Measurements from ENCODE around the gene ALDH1L1.

The ALDH1L1 gene

GRCh38 chr3:126113733-126114442, 66.5 kb downstream of the ALDH1L1 start:
- CTCF ChIA-PET: interaction anchor here (0.7 to 0.8 kb wide), 2 partner anchors 235 to 289 kb away, joined by 3 read pairs; no protein-coding TSS in a partner anchor
- H3K4me3 ChIP-seq (ENCODE audit: low read depth, low read length): no peak overlapping the region
- no peaks in the 10 kb centered on the region for H3K36me3 ChIP-seq (ENCODE audit: control insufficient read depth in 2 of 2, insufficient read depth in 1 of 2, low read length in 2 of 2)
- POLR2A ChIA-PET: no interaction called here
- no peak overlapping the region for H3K27ac ChIP-seq (ENCODE audit: extremely low read depth, low read depth, low read length)
- no peaks in the 10 kb centered on the region for H3K9me3 ChIP-seq (ENCODE audit: control insufficient read depth, insufficient read depth, low read depth, low read length)
- no peaks in the 10 kb centered on the region for H3K4me1 ChIP-seq (ENCODE audit: control insufficient read depth, insufficient read depth, low read length)
- TF ChIP-seq ZBTB44 (tag by site-specific recombination; IDR thresholded peaks at IDR 0.05) (no peak), SCRT2 (tag by site-specific recombination; IDR thresholded peaks at IDR 0.05) (peak; percentile 50)

- Histone ChIP-seq H3K9me3 (ENCODE audit: control insufficient read depth, insufficient read depth, low read depth, low read length) (no peaks in the 10 kb centered on the region), H3K36me3 (ENCODE audit: control insufficient read depth in 2 of 2, insufficient read depth in 1 of 2, low read length in 2 of 2) (no peaks in the 10 kb centered on the region), H3K27ac (ENCODE audit: extremely low read depth, low read depth, low read length) (no peak overlapping the region), H3K4me1 (ENCODE audit: control insufficient read depth, insufficient read depth, low read length) (no peaks in the 10 kb centered on the region), H3K4me3 (ENCODE audit: low read depth, low read length) (no peak overlapping the region)
- peak; percentile 9; the same call in 1 of the 2 replicates for TF ChIP-seq EGR2 (tag by site-specific recombination; IDR thresholded peaks at IDR 0.05; ENCODE audit: low read depth)
- TF ChIP-seq KLF1 (tag by site-specific recombination; IDR thresholded peaks at IDR 0.05): peak; percentile 58
- TF ChIP-seq SCRT2 (tag by site-specific recombination; IDR thresholded peaks at IDR 0.05): no peak
- ChIA-PET CTCF (no interaction called here), POLR2A (no interaction called here)
Observed at GRCh38 chr3:126113238-126113555, 67.2 kb downstream of the ALDH1L1 start.

- Histone ChIP-seq H3K4me1 (ENCODE audit: control insufficient read depth, insufficient read depth, low read length) (no peaks in the 10 kb centered on the region), H3K4me3 (ENCODE audit: low read depth, low read length) (no peak overlapping the region), H3K27ac (ENCODE audit: extremely low read depth, low read depth, low read length) (no peak overlapping the region), H3K9me3 (ENCODE audit: control insufficient read depth, insufficient read depth, low read depth, low read length) (no peaks in the 10 kb centered on the region), H3K36me3 (ENCODE audit: control insufficient read depth in 2 of 2, insufficient read depth in 1 of 2, low read length in 2 of 2) (no peaks in the 10 kb centered on the region)
- ChIA-PET CTCF (no interaction called here), POLR2A (no interaction called here)
- TF ChIP-seq EGR2 (tag by site-specific recombination; IDR thresholded peaks at IDR 0.05; ENCODE audit: low read depth) (peak; percentile 46), ZFHX2 (tag by site-specific recombination; conservative IDR thresholded peaks at IDR 0.05) (peak; percentile 52), ZNF529 (tag by site-specific recombination; IDR thresholded peaks at IDR 0.05; ENCODE audit: insufficient replicate concordance) (no peak)
Observed at GRCh38 chr3:126112531-126113237, 67.7 kb downstream of the ALDH1L1 start.

GRCh38 chr3:126111566-126112475, 68.6 kb downstream of the ALDH1L1 start:
- Histone ChIP-seq H3K36me3 (ENCODE audit: control insufficient read depth in 2 of 2, insufficient read depth in 1 of 2, low read length in 2 of 2) (no peaks in the 10 kb centered on the region), H3K4me3 (ENCODE audit: low read depth, low read length) (no peak overlapping the region), H3K27ac (ENCODE audit: extremely low read depth, low read depth, low read length) (no peak overlapping the region), H3K4me1 (ENCODE audit: control insufficient read depth, insufficient read depth, low read length) (no peaks in the 10 kb centered on the region), H3K9me3 (ENCODE audit: control insufficient read depth, insufficient read depth, low read depth, low read length) (no peaks in the 10 kb centered on the region)
- TF ChIP-seq PATZ1 (tag by site-specific recombination; IDR thresholded peaks at IDR 0.05): no peak
- no peak for TF ChIP-seq GLIS2 (tag by site-specific recombination; IDR thresholded peaks at IDR 0.05)
- POLR2A ChIA-PET: no interaction called here
- CTCF ChIA-PET: no interaction called here
